Esophagus squamous epithelium (tissue), 4 donors: ENCODE measurements around the gene C1orf185.

ENCODE experiments used
- CTCF ChIP-seq, 6 experiments: fragments of 450-650 bp in 4 of 6; fragments of 200-600 bp in 2 of 6; sonication (generic) in 2 of 6; IDR thresholded peaks; one replicate each; pipeline ENCODE4 v1.5.1; 2016 to 2019; ENCODE audit warnings: antibody characterized with exemption in 6 of 6, mild to moderate bottlenecking in 4 of 6, moderate library complexity in 4 of 6
- POLR2A ChIP-seq, 4 donors: fragments of 450-650 bp; IDR thresholded peaks; one replicate each; pipeline ENCODE4 v1.6.1; 2017; ENCODE audit warnings: antibody characterized with exemption in 4 of 4, mild to moderate bottlenecking in 4 of 4, moderate library complexity in 3 of 4

- no peak for TF ChIP-seq CTCF (IDR thresholded peaks at IDR 0.05)
- no peak for TF ChIP-seq POLR2A (IDR thresholded peaks at IDR 0.05)
Observed at GRCh38 chr1:51175278-51175677, 73.2 kb downstream of the C1orf185 start.
